ENCODE data around the gene LHFPL2. TPM values are rescaled to one million over a fixed set of nuclear protein-coding genes. Genes with fewer than 3 reads are reported as not detected.

LHFPL2 gene
- total and polyA plus RNA-seq, 10 donors: 4.8 to 14.6 (median 9.3) TPM

DNA sequence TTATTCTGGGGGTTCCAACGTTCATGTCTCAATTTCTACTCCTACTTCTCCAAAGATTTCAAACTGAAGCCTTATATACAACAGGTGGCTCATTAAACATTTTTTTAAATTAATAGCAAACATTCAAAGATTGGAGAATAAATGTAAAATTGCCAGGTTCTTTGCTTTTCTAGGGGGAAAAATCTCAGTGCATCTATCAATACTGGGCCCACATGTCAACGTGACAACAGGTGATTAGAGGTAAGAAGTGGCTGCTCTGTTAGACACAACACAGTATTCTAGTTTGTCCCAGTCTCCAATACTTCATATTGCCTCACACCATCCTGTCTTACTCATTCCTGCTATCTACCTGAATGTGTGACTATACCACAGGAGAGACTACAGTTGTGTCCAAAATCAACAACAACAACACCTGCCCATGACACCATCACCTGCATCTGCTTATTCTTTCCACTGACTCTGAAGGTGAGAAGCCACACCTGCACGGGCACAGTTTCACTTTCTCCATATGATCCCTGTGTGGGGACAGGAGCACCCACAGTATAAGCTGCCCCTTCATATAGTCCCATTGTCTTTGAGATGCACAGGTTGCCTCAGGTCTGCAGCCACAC is 110.2 kb downstream of the LHFPL2 start:
- Histone ChIP-seq H3K9me3 (no peaks in the 10 kb centered on the region), H3K4me3 (no peak overlapping the region), H3K27ac (no peak overlapping the region), H3K36me3 (no peaks in the 10 kb centered on the region), H3K27me3 (replicated peaks in 1 of 7) (no peaks in the 10 kb centered on the region), H3K4me1 (peaks cover 0 to 34% (median 0%) of the 10 kb centered on the region in 6 donors)
- no peak for TF ChIP-seq CTCF (IDR thresholded peaks at IDR 0.05 in 8 of 11, conservative IDR thresholded peaks at IDR 0.05 in 3 of 11)
- no peak for TF ChIP-seq POLR2A (IDR thresholded peaks at IDR 0.05)
- no peak for TF ChIP-seq POLR2AphosphoS5 (IDR thresholded peaks at IDR 0.05)
- WGBS, 5 donors: 70 to 83% (median 81%) methylated on average over 3 of the region's 3 CpGs
- intact Hi-C loops (cut with DNase I; ENCODE audit: low total_unique reads): no loop called here
- no peak for DNase-seq

- no peaks in the 10 kb centered on the region for H3K9me3 ChIP-seq
- no peak overlapping the region for H3K27ac ChIP-seq
- no peak overlapping the region for H3K4me3 ChIP-seq
- WGBS, 5 donors: 41 to 57% (median 50%) methylated on average over 5 of the region's 5 CpGs
- DNase-seq: no peak
- peaks cover 0 to 34% (median 0%) of the 10 kb centered on the region in 6 donors for H3K4me1 ChIP-seq
- TF ChIP-seq POLR2A (IDR thresholded peaks at IDR 0.05): no peak
- peak in 9 of 11 experiments; percentile 12 to 59 (median 43) for TF ChIP-seq CTCF (IDR thresholded peaks at IDR 0.05 in 8 of 11, conservative IDR thresholded peaks at IDR 0.05 in 3 of 11)
- intact Hi-C loops (cut with DNase I; ENCODE audit: low total_unique reads): no loop called here
- no peaks in the 10 kb centered on the region for H3K27me3 ChIP-seq (replicated peaks in 1 of 7)
- H3K36me3 ChIP-seq: no peaks in the 10 kb centered on the region
These were observed 110.8 kb downstream of the LHFPL2 start for GRCh38 chr5:78537821-78538220.

DNA sequence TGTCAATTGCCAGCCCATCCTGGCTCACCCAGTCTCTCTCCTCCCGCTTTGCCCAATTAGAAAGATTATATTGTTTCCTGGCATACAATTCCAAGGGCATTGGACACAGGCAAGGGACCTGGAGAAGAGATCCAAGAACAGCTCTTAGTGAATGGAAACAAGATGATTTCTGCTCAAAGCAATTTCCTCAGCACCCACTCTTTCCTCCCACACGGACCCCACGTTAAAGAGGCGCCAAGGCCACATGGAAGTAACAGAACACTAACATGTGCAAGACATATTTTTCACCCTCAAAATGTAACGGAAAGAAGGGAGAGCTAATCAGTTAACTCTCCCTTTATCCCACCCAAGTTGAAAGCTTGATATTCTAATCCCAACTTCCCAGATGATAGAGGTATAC is 111.2 kb downstream of the LHFPL2 start:
- no peak overlapping the region for H3K27ac ChIP-seq
- H3K4me1 ChIP-seq: peaks cover 0 to 34% (median 0%) of the 10 kb centered on the region in 6 donors
- no peaks in the 10 kb centered on the region for H3K27me3 ChIP-seq (replicated peaks in 1 of 7)
- no peak for DNase-seq
- H3K4me3 ChIP-seq: no peak overlapping the region
- WGBS, 5 donors: 63 to 75% (median 67%) methylated on average over 5 of the region's 5 CpGs
- TF ChIP-seq POLR2AphosphoS5 (IDR thresholded peaks at IDR 0.05) (no peak), POLR2A (IDR thresholded peaks at IDR 0.05) (no peak), CTCF (IDR thresholded peaks at IDR 0.05 in 8 of 11, conservative IDR thresholded peaks at IDR 0.05 in 3 of 11) (no peak)
- intact Hi-C loops (cut with DNase I; ENCODE audit: low total_unique reads): no loop called here
- no peaks in the 10 kb centered on the region for H3K36me3 ChIP-seq
- H3K9me3 ChIP-seq: no peaks in the 10 kb centered on the region

GRCh38 chr5:78536661-78537196 is 111.8 kb downstream of the LHFPL2 start:
- no peaks in the 10 kb centered on the region for H3K9me3 ChIP-seq
- 82 to 86% (median 84%) methylated on average over 7 of the region's 7 CpGs for WGBS, 5 donors
- no peaks in the 10 kb centered on the region for H3K36me3 ChIP-seq
- no peak for DNase-seq
- H3K4me3 ChIP-seq: no peak overlapping the region
- intact Hi-C loops (cut with DNase I; ENCODE audit: low total_unique reads): no loop called here
- peaks cover 0 to 34% (median 0%) of the 10 kb centered on the region in 6 donors for H3K4me1 ChIP-seq
- no peak overlapping the region for H3K27ac ChIP-seq
- no peak for TF ChIP-seq POLR2AphosphoS5 (IDR thresholded peaks at IDR 0.05)
- no peak for TF ChIP-seq CTCF (IDR thresholded peaks at IDR 0.05 in 8 of 11, conservative IDR thresholded peaks at IDR 0.05 in 3 of 11)
- no peak for TF ChIP-seq POLR2A (IDR thresholded peaks at IDR 0.05)
- H3K27me3 ChIP-seq (replicated peaks in 1 of 7): no peaks in the 10 kb centered on the region

Data from spleen (tissue), 11 donors.